22Rv1 (cell line): ENCODE results near the gene SLC2A11.

Experiments
- CTCF ChIP-seq: fragments of 450-650 bp; IDR thresholded peaks from 2 replicates; pipeline ENCODE4 v1.5.1; 2017; ENCODE audit warnings: mild to moderate bottlenecking
- ZFX ChIP-seq: fragments of 450-650 bp; IDR thresholded peaks from 2 replicates; pipeline ENCODE4 v1.6.1; 2017; ENCODE audit warnings: antibody characterized with exemption, borderline replicate concordance

GRCh38 chr22:23895599-23896144, 38.0 kb downstream of the SLC2A11 start:
- TF ChIP-seq CTCF (no peak), ZFX (no peak)
